Mesendoderm (in vitro differentiated cells): ENCODE data around the gene FLVCR2.

Experiments
- DNase-seq: peaks from one replicate; pipeline ENCODE4 v3.0.0; 2013
- H2AK5ac ChIP-seq: 2 replicates; pipeline ENCODE4 v1.6.1; 2013; ENCODE audit warnings: low read length, inconsistent platforms
- H2BK120ac ChIP-seq: 2 replicates; pipeline ENCODE4 v1.6.1; 2013; ENCODE audit warnings: low read depth, mild to moderate bottlenecking, low read length, moderate library complexity, mixed read lengths
- H2BK15ac ChIP-seq: replicated peaks from 2 replicates; pipeline ENCODE4 v1.6.1; 2013; ENCODE audit warnings: low read depth, mild to moderate bottlenecking, moderate library complexity
- H2BK5ac ChIP-seq: 2 replicates; pipeline ENCODE4 v1.6.1; 2013; ENCODE audit warnings: low read length, inconsistent platforms
- H3K18ac ChIP-seq: 2 replicates; pipeline ENCODE4 v1.6.1; 2013; ENCODE audit warnings: mild to moderate bottlenecking, low read length, mixed read lengths
- H3K23ac ChIP-seq: one replicate; pipeline ENCODE4 v1.6.1; 2013; ENCODE audit warnings: low read length
- H3K27ac ChIP-seq: 2 replicates; pipeline ENCODE4 v1.5.1; 2013; ENCODE audit warnings: low read depth, mild to moderate bottlenecking, inconsistent platforms, low read length, moderate library complexity
- H3K27me3 ChIP-seq: 2 replicates; pipeline ENCODE4 v1.6.1; 2013; ENCODE audit warnings: low read length, control low read depth, mild to moderate bottlenecking, inconsistent platforms; ENCODE audit not compliant: insufficient read depth, poor library complexity
- H3K36me3 ChIP-seq: 2 replicates; pipeline ENCODE4 v1.6.1; 2013; ENCODE audit warnings: low read length, inconsistent platforms; ENCODE audit not compliant: control insufficient read depth, insufficient read depth
- H3K4ac ChIP-seq: one replicate; pipeline ENCODE4 v1.6.1; 2013; ENCODE audit warnings: low read depth, mild to moderate bottlenecking, low read length, moderate library complexity
- H3K4me1 ChIP-seq: 2 replicates; pipeline ENCODE4 v1.6.1; 2013; ENCODE audit warnings: low read depth, low read length, inconsistent platforms; ENCODE audit not compliant: control insufficient read depth
- H3K4me2 ChIP-seq: 2 replicates; pipeline ENCODE4 v1.6.1; 2013; ENCODE audit warnings: low read length
- H3K4me3 ChIP-seq: 2 replicates; pipeline ENCODE4 v1.5.1; 2013; ENCODE audit warnings: mild to moderate bottlenecking, low read length
- H3K56ac ChIP-seq: one replicate; pipeline ENCODE4 v1.6.1; 2013; ENCODE audit warnings: low read length
- H3K79me1 ChIP-seq: 2 replicates; pipeline ENCODE4 v1.6.1; 2013; ENCODE audit warnings: low read length, inconsistent platforms
- H3K79me2 ChIP-seq: 2 replicates; pipeline ENCODE4 v1.6.1; 2013; ENCODE audit warnings: mild to moderate bottlenecking, low read length; ENCODE audit not compliant: control insufficient read depth, insufficient read depth
- H3K9ac ChIP-seq: 2 replicates; pipeline ENCODE4 v1.6.1; 2013; ENCODE audit warnings: low read length, inconsistent platforms
- H4K5ac ChIP-seq: one replicate; pipeline ENCODE4 v1.6.1; 2013; ENCODE audit warnings: low read length
- H4K8ac ChIP-seq: one replicate; pipeline ENCODE4 v1.6.1; 2013; ENCODE audit warnings: low read depth, mild to moderate bottlenecking, control low read depth, low read length, moderate library complexity
- WGBS: extraction: QIAGEN DNeasy Blood & Tissue Kit; methylation state at CpG from one replicate; pipeline ENCODE4 v1.1.7; 2013; ENCODE audit warnings: low lambda C conversion rate, missing lambda C conversion rate; ENCODE audit not compliant: insufficient coverage; ENCODE audit errors: extremely low coverage; 5-methylcytosine and 5-hydroxymethylcytosine counted together

The FLVCR2 gene

DNA sequence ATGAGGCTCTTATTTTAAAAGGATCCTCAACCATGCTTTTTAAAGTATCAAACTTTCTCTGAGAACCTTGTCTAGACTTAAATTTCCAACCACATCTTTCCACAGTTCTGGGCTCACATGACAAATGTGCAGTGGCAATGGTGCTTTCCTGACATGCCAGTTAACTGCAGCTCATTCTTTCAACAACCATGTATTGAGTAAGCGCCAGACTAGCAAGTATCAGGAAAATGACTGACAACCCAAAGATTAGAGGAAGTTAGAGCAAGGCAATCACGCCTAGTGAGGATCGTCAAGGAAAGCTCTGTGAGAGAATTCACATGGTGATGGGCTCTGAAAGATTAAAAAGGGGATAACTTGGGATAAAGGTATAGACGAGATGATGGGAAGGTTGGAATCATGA, 35.8 kb downstream of the FLVCR2 start:
- no peak overlapping the region for H2BK120ac ChIP-seq
- H4K5ac ChIP-seq = no peak overlapping the region
- H2AK5ac ChIP-seq = no peak overlapping the region
- no peak overlapping the region for H3K27ac ChIP-seq
- H3K56ac ChIP-seq = no peak overlapping the region
- H3K27me3 ChIP-seq = no peaks in the 10 kb centered on the region
- H3K9ac ChIP-seq = no peak overlapping the region
- H2BK5ac ChIP-seq = no peak overlapping the region
- no peak overlapping the region for H3K4ac ChIP-seq
- no peak overlapping the region for H3K4me3 ChIP-seq
- H3K18ac ChIP-seq = no peak overlapping the region
- no peaks in the 10 kb centered on the region for H3K79me2 ChIP-seq
- H3K4me1 ChIP-seq = no peaks in the 10 kb centered on the region
- no peak overlapping the region for H2BK15ac ChIP-seq
- no peak for DNase-seq
- no peak overlapping the region for H3K4me2 ChIP-seq
- H3K79me1 ChIP-seq = no peaks in the 10 kb centered on the region
- no peak overlapping the region for H3K23ac ChIP-seq
- WGBS = 100% methylated on average over 1 of the region's 4 CpGs
- H3K36me3 ChIP-seq = no peaks in the 10 kb centered on the region
- H4K8ac ChIP-seq = no peak overlapping the region

DNA sequence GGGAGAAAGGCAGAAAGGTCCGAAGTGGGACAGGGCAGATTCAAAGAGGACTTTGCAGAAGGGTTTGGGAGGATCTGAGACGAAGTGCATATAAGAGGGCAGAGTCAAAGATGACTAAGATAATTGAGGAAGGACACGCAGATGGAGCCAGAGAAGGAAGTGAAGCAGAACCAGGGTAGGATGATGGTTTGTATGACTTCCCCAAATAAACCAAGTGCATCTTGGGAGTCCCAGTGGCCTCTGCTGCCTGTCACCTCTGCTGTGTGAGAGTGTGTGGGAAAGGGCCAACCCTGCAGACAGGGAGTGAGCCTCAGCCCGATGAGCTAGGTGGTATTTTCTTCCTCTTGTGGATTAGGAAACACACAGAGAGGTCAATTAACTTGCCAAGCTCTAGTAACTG, 36.8 kb downstream of the FLVCR2 start:
- Histone ChIP-seq H3K4ac (no peak overlapping the region), H3K4me2 (no peak overlapping the region), H4K8ac (no peak overlapping the region), H3K27ac (no peak overlapping the region), H2AK5ac (no peak overlapping the region), H2BK5ac (no peak overlapping the region), H3K4me1 (no peaks in the 10 kb centered on the region), H3K18ac (no peak overlapping the region), H4K5ac (no peak overlapping the region), H2BK120ac (no peak overlapping the region), H3K79me2 (no peaks in the 10 kb centered on the region), H3K23ac (no peak overlapping the region), H3K27me3 (no peaks in the 10 kb centered on the region), H3K9ac (no peak overlapping the region), H3K36me3 (no peaks in the 10 kb centered on the region), H3K79me1 (no peaks in the 10 kb centered on the region), H3K4me3 (no peak overlapping the region), H3K56ac (no peak overlapping the region), H2BK15ac (no peak overlapping the region)
- no peak for DNase-seq
- no CpG with 5 or more reads among the region's 4 CpGs for WGBS

DNA sequence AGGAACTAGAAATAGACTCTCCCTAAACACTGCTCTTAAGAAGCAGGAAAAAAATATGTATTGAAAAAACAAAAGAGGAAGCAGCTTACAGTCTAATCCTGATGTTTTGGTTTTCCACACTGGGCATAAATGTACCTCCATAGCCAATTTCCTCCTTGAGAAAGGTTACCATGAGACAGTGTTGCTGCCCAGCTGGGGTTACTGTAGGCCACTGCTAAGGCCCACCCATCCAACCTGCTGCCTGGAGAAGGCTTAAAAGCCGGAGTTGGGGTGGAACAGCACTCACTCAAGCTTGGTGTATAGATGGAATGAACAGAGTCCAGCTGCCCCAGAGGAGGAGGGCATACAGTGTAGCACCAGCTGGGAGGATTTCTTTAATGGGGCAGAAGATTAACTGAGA, 41.1 kb downstream of the FLVCR2 start:
- Histone ChIP-seq H2BK15ac (no peak overlapping the region), H3K36me3 (no peaks in the 10 kb centered on the region), H3K4me1 (no peaks in the 10 kb centered on the region), H3K18ac (no peak overlapping the region), H3K27me3 (no peaks in the 10 kb centered on the region), H2BK120ac (no peak overlapping the region), H2AK5ac (no peak overlapping the region), H3K9ac (no peak overlapping the region), H3K4ac (no peak overlapping the region), H2BK5ac (no peak overlapping the region), H3K4me3 (no peak overlapping the region), H4K5ac (no peak overlapping the region), H3K23ac (no peak overlapping the region), H3K79me1 (no peaks in the 10 kb centered on the region), H3K79me2 (no peaks in the 10 kb centered on the region), H4K8ac (no peak overlapping the region), H3K4me2 (no peak overlapping the region), H3K56ac (no peak overlapping the region), H3K27ac (no peak overlapping the region)
- no peak for DNase-seq
- no CpG with 5 or more reads among the region's 1 CpG for WGBS

DNA sequence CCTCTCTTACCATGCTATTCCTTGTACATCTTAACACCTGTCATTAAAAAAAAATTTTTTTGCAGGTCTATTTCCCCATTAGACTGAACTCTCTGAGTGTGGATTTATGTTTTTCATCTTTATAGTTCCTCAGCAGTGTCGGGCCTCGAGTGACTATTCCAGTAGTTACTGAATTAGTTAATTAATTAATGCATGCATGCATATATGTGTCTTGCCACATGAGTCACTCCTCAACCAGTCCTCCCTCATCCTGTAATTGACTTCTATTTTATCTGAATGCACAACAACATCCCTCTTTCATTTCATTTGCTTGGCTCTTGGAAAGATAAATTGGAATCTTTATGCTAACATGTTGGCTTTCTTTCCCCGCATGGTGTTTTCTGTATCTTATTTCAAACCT, 46.6 kb downstream of the FLVCR2 start:
- no peak overlapping the region for H3K56ac ChIP-seq
- H3K79me2 ChIP-seq = no peaks in the 10 kb centered on the region
- no peak overlapping the region for H3K27ac ChIP-seq
- WGBS = no CpG with 5 or more reads among the region's 3 CpGs
- H2BK120ac ChIP-seq = no peak overlapping the region
- H3K4me3 ChIP-seq = no peak overlapping the region
- no peak overlapping the region for H4K8ac ChIP-seq
- H3K23ac ChIP-seq = no peak overlapping the region
- no peaks in the 10 kb centered on the region for H3K79me1 ChIP-seq
- no peak overlapping the region for H3K18ac ChIP-seq
- no peaks in the 10 kb centered on the region for H3K36me3 ChIP-seq
- H4K5ac ChIP-seq = no peak overlapping the region
- H2BK15ac ChIP-seq = no peak overlapping the region
- no peak overlapping the region for H3K4me2 ChIP-seq
- H3K4ac ChIP-seq = no peak overlapping the region
- H2BK5ac ChIP-seq = no peak overlapping the region
- H3K4me1 ChIP-seq = no peaks in the 10 kb centered on the region
- no peaks in the 10 kb centered on the region for H3K27me3 ChIP-seq
- no peak for DNase-seq
- no peak overlapping the region for H2AK5ac ChIP-seq
- no peak overlapping the region for H3K9ac ChIP-seq

DNA sequence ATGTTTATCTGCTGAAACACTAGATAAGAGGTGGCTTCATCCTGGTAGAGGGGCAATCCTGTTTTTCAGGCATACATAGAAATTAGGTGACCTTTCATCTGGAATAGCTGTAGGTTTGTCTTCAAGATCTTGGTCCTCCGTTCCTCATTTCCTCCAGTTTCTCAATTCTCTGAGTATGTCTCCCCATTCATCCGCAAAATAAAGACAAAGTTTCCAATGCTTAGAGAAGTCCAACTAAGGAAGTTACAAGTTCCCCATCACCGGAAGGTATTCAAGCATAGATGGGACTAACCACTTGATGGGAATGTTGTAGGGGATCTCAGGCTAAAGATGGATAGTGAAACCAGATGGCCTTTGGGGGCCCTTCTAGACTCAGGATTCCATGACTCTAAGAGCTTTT, 48.0 kb downstream of the FLVCR2 start:
- H4K8ac ChIP-seq = no peak overlapping the region
- no peak overlapping the region for H3K4me2 ChIP-seq
- no peaks in the 10 kb centered on the region for H3K27me3 ChIP-seq
- no peaks in the 10 kb centered on the region for H3K79me1 ChIP-seq
- H3K56ac ChIP-seq = no peak overlapping the region
- no peaks in the 10 kb centered on the region for H3K36me3 ChIP-seq
- WGBS = no CpG with 5 or more reads among the region's 3 CpGs
- H2BK15ac ChIP-seq = no peak overlapping the region
- DNase-seq = no peak
- H3K4me1 ChIP-seq = peaks cover 3% of the 10 kb centered on the region
- no peak overlapping the region for H3K4ac ChIP-seq
- H3K27ac ChIP-seq = no peak overlapping the region
- no peaks in the 10 kb centered on the region for H3K79me2 ChIP-seq
- no peak overlapping the region for H2BK120ac ChIP-seq
- no peak overlapping the region for H3K18ac ChIP-seq
- no peak overlapping the region for H2BK5ac ChIP-seq
- no peak overlapping the region for H4K5ac ChIP-seq
- H3K9ac ChIP-seq = no peak overlapping the region
- H3K4me3 ChIP-seq = no peak overlapping the region
- no peak overlapping the region for H3K23ac ChIP-seq
- H2AK5ac ChIP-seq = no peak overlapping the region

DNA sequence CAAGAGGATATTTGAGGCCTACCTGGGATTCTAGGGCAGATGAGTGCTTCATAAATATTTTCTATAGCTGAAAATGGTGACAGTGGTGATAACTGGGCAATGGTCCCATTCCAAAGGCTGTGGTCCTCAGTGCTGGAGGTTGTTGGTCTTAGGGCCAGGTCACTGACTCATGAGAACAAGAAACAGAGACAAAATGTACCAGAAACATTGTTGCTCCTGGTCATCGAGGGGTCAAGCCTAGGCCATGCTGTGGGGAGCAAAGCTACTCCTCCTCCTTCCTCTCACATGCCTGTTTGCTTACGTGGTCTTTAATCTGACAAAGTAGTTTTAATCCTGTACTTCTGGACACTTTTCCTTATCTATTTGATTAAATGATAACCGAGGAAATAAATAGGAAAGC, 48.4 kb downstream of the FLVCR2 start:
- H4K8ac ChIP-seq = no peak overlapping the region
- H2AK5ac ChIP-seq = no peak overlapping the region
- DNase-seq = no peak
- H3K4me3 ChIP-seq = no peak overlapping the region
- no peak overlapping the region for H2BK120ac ChIP-seq
- no peaks in the 10 kb centered on the region for H3K79me1 ChIP-seq
- no peak overlapping the region for H3K4me2 ChIP-seq
- no peak overlapping the region for H3K9ac ChIP-seq
- H3K56ac ChIP-seq = no peak overlapping the region
- no peak overlapping the region for H3K4ac ChIP-seq
- H2BK5ac ChIP-seq = no peak overlapping the region
- H3K27ac ChIP-seq = no peak overlapping the region
- H4K5ac ChIP-seq = no peak overlapping the region
- no peaks in the 10 kb centered on the region for H3K27me3 ChIP-seq
- H2BK15ac ChIP-seq = no peak overlapping the region
- H3K18ac ChIP-seq = no peak overlapping the region
- H3K36me3 ChIP-seq = no peaks in the 10 kb centered on the region
- no peak overlapping the region for H3K23ac ChIP-seq
- H3K79me2 ChIP-seq = no peaks in the 10 kb centered on the region
- no CpG with 5 or more reads among the region's 3 CpGs for WGBS
- H3K4me1 ChIP-seq = peaks cover 7% of the 10 kb centered on the region
